ENCODE data around the gene MBTPS2.

MBTPS2 gene

GRCh38 chrX:21932292-21933002 lies 93.0 kb downstream of the MBTPS2 start:
- H3K27ac ChIP-seq: no peak overlapping the region
- TF ChIP-seq ZFX (IDR thresholded peaks at IDR 0.05; ENCODE audit: borderline replicate concordance) (no peak), CTCF (IDR thresholded peaks at IDR 0.05) (no peak)

DNA sequence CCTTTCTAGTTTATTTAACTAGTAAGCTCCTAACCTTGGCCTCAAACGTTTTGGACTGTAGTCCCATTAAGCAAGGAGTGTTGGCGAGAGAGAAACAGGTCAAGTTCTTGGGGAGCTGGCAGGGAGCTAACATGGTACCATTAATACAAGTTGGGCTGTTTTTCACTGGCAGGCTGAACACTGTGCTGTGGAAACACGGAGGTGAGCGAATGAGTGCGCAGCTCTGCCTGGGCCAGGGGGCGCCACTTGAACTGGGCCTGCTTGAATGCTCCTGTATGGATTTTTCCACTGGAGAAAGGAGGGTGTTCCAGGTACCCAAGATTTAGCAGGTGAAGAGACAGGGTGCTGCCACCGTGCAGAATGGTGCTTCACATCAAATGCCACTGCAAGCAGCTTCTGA lies 93.7 kb downstream of the MBTPS2 start:
- no peak overlapping the region for H3K27ac ChIP-seq
- TF ChIP-seq ZFX (IDR thresholded peaks at IDR 0.05; ENCODE audit: borderline replicate concordance) (no peak), CTCF (IDR thresholded peaks at IDR 0.05) (0 out of 2 replicates have a peak, but pooled peaks have one; percentile 4)

DNA sequence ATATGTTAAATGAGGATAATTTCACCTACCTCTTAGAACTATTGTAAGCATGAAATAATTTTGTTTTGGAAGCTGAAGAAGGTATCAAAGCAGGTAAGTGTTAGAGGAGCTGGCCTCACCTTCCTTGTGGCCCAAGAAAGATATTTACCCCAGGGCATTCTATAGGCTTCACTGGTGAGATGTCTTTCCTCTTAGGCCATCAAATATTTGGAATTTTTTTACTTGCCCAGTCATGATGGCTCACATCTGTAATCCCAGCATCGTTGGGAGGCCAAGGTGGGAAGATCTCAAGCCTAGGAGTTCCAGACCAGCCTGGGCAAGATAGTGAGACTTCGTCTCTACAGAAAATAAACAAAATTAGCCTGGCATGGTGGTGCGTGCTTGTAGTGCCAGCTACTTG lies 95.0 kb downstream of the MBTPS2 start:
- H3K27ac ChIP-seq: no peak overlapping the region
- TF ChIP-seq ZFX (IDR thresholded peaks at IDR 0.05; ENCODE audit: borderline replicate concordance) (no peak), CTCF (IDR thresholded peaks at IDR 0.05) (no peak)

All from 22Rv1 (cell line).